NCI-H2107 (cell line): ENCODE data around the gene ACTR6.
"Not testable (repeated sequence)": the region's sequence is repeated elsewhere in the genome, so short reads cannot be mapped to it uniquely, and the experiment has no call there.

ENCODE experiments used
- DNase-seq: peaks from one replicate; lab custom pipeline; 2025; lab: John Stamatoyannopoulos, UW

The ACTR6 gene

DNA sequence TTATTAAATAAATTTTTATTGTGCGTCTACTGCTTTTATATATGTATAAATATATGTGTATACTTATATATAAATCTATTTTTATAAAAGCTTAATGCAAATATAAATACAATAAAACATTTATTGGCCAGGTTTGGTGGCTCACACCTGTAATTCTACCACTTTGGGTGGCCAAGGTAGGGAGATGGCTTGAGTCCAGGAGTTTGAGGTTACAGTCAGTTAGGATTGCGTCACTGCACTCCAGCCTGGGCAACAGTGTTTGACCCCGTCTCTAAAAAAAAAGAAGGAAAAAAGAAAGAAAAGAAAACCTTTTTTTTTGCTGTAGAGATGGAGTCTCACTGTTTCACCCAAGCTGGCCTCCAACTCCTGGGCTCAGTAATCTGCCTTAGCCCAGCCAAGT lies 20.9 kb downstream of the ACTR6 start:
- DNase-seq: no peak

DNA sequence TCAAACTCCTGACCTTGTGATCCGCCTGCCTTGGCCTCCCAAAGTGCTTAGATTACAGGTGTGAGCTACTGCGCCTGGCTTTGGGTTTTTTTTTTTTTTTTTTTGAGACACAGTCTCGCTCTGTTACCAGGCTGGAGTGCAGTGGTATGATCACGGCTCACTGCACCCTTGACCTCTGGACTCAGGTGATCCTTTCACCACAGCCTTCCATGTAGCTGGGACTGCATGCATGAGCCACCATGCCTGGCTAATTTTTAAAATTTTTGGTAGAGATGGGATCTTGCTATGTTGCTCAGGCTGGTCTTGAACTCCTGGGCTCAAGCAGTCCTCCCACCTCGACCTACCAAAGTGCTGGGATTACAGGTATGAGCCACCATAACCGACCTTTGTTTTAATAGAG lies 21.6 kb downstream of the ACTR6 start:
- DNase-seq: not testable (repeated sequence)

DNA sequence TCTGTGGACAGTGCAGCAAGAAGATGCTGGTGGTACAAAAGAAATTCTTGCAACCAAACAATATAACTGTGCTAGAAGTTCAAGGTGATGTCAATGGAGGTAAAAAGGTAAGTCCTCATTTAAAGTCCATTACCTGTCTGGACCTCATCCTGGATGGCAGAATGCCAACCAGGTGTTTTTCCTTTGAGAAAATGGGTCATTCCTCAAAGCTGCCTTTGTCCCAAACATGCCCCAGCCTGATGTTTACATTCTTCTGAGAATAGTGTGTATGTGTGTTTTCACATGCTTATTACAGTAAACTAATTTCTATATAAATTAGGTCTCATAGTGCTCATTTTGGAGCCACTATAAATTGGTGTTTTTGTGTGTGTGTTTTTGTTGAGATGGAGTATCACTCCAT lies 24.9 kb downstream of the ACTR6 start:
- no peak for DNase-seq

DNA sequence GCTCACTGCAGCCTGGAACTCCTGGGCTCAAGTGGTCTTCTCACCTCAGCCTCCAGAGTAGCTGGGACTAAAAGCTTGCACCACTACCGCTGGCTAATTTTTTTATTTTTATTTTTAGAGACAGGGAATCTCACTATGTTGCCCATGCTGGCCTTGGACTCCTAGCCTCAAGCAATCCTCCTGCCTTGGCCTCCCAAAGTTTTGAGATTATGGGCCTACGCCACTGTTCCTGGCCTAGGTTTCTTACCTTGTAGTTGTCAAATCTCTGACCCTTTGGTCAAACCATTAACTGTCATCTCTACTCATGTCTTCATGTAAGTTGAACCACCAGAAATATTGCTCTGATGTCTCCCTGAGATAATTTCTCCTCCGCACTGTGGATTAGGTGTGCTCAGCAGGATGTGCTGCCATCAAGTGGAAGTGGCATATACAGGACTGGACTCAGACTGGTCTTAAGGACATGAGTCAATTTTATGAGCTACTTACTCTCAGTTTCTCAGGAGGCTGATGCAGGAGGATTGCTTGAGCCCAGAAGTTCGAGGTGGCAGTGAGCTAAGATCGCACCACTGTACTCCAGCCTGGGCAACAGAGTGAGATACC lies 28.5 kb downstream of the ACTR6 start:
- DNase-seq: no peak

DNA sequence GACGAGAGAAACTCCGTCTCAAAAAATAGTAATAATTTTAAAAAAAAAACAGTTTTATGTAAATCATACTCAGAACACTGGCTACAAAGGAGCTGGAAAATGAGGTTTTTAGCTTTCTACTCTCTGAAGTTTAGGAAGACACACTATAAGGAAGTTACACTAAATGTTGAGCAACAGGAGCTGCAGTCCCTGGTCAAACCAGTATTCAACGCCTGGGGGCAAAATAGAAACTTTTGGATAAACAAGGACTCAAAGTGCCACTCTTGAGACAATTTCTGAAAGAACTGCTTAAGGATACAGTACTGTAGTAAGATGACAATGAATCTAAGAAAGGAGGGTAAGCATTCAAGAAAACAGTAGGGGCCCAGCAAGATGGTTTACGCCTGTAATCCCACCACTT lies 29.3 kb downstream of the ACTR6 start:
- no peak for DNase-seq

DNA sequence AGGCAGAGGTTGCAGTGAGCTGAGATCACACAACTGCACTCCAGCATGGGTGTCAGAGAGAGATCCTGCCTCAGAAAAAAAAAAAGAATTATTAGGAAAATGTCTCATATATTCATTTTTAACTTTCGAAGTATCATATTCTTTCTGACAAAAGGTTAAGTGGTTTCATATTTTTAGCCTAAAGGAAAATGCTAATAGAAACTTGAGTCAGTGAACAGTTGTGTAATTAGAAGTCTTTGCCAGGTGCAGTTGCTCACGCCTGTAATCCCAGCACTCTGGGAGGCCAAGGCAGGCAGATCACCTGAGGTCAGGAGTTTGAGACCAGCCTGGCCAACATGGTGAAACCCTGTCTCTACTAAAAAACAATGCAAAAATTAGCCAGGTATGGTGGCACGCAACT lies 31.3 kb downstream of the ACTR6 start:
- not testable (repeated sequence) for DNase-seq

DNA sequence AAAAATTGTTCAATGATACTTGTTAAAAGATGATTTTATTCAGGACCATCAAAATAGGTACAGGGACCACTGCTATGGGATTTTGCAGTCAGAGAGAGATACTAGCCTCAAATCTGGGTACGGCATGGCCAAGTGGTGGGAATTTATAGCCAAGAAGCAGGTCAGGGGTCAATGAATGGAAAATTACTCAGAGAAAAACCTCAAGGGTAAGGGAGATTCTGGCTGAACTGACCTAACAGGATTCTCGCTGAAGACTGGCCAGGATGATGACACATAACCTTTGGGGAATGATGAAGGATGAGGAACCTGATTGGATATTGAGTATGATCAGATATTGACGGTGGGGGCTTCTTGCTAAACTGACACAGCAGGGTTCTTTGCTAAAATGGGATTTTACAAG lies 33.6 kb downstream of the ACTR6 start:
- DNase-seq: no peak

DNA sequence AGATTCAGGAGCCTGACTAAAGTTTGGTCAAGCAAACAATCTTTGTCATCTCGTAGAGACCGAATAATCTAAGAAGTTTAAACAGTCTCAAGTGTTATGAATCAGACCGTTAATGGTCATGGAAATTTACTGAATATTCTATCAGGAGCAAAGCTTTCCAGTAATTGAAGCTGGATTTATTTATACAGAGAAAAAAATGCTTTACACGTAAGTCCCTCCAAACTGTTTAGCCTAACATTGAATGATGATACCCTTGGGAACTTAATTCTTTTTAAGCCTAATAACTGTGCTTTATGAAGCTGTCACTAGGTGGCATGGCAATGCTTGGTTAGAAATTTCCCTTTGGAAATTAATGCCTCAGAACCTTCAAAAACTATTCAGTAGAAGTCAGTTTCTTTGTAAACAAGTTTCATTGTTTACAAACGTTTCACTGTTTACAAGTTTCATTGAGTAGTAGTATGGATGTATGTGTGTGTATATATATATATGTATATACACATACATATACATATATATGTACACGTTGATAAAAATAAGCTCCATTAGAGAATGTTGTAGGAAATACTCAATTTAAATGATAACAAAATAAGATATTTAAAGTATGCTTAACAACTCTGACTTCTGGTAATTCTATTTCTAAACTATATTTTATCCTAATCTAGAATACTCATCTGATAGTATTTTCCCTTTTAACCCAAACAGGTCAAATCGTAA lies 34.1 kb downstream of the ACTR6 start:
- DNase-seq: peak; percentile 36

DNA sequence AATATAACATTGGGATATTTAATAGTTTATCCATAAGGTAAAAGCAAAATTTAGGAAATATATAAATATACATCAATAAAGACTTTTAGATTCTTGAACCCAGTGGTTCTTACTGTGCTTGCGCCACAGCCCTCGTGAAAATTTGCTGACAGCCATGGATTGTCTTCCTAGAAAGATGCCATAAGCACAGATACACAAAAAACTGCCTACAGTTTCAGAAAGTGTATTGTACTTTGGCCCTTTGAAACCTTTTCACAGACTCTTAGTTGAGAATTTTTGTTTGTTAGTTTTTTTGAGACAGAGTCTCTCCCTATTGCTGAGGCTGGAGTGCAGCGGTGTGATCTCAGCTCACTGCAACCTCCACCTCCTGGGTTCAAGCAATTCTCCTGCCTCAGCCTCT lies 38.2 kb downstream of the ACTR6 start:
- DNase-seq: no peak

DNA sequence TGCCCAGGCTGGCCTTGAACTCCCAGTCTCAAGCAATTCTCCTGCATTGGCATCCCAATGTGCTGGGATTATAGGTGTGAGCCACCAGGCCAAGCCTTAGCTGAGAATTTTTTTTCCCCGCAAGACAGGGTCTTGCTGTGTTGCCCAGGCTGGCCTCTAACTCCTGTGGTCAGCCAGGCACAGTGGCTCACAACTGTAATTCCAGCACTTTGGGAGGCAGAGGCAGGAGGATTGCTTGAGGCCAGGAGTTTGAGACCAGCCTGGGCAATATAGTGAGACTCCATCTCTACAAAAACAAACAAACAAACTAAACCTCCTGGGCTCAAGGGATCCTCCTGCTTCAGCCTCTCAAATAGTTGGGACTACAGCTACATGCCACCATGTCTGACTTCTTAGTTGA lies 39.0 kb downstream of the ACTR6 start:
- DNase-seq: no peak

DNA sequence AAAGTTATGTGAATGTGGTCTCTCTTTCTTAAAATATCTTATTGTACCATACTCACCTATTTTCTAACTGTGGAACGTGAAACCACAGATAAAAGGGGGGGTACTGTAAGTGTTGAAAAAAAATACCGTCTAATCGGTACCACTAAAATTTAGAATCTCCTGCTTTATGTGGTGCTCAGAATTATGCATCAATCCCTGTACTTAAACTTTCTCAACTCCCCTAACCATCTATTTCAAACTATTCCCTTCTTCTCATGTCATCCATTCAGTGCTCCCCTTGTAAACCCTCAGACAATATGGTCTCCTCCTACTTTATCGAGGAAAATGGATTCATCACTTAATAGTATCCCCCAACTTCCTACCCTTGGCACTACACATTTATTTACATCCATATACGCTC lies 42.5 kb downstream of the ACTR6 start:
- DNase-seq: no peak

DNA sequence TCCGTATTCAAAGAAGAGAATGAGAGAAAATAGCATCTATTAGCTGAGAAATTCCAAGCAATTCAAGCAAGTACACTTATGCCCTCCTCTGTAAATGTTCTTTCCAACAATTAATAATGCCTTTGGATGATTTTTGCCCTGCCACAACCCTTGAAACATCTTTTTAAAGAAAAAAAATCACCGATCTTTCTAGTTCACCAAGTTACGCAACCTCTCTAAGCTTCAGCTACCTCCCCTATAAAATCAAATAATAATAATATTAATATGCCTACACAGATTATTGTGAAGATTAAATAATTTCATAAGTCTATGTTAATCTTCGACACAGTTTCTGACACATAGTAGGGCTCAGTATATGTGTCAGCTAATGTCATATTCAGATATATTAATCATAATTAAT lies 47.1 kb downstream of the ACTR6 start:
- DNase-seq: no peak

DNA sequence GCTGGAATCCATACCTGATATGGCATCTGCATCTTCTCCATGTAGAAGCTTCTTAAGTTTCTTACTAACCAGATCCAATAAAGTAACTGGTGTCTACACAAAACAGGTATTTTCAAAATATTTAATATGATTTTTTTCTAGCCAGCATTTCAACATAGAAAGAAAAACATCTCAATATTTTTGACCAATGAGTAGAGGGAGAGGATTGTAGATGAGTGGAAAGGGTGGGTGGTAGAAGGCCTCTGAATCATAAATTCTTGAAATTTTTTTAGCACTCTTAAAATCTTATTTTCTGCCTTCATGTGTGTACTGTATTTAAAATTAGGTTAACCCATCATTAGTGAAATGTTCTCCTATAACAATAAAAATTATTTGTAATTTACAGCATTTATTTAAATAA lies 48.3 kb downstream of the ACTR6 start:
- no peak for DNase-seq

DNA sequence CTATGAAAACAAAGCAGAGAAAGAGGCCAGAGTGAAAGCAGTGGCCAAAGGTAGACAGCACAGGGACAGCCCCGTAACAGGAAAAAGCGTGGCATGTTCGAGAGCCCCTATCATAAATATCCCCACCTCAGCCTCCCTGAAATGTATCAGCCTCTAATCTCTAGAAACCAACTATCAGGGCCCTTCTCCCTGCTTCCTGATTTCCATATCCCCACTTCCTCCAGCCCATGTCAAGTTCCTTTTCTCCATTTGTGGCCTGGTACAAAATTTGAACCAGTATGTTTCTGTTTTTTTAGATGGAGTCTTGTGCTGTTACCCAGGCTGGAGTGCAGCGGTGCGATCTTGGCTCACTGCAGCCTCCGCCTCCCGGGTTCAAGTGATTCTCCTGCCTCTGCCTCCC lies 49.3 kb downstream of the ACTR6 start:
- DNase-seq: no peak

DNA sequence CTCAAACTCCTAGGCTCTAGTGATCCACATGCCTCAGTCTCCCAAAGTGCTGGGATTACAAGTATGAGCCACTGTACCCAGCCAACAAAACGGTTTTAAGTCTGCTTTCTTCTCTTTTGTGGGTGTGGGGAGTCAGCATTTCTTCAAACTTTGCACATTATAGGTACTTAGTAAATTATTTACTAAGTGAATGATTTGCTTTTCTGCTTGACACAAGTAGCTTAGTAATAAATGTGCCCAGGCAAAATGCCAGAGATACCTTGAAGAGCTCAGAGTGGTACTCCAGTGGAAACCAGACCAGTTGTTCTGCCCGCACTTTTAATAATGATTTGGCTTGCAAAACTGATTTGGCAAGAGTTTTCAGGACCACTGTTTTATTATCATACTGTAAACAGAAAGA lies 51.3 kb downstream of the ACTR6 start:
- DNase-seq: peak; percentile 38

DNA sequence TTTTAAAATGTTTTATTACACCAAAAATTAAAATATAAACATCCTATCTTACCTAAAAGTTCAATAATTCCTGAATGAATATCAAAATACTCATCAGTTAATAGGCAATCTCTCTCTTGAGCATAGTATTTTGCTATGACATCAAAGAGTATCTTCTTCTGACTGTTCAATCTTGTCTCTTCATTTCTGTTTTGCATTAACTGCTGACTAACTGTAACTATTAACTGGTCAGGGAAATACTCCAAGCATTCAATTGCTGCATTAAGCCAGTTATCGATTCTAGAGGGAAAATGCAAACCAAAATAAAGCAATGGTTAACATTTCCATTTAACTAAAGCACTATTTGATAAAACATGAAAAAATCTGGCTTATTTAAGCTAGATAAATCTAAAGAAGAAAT lies 52.8 kb downstream of the ACTR6 start:
- DNase-seq: no peak

DNA sequence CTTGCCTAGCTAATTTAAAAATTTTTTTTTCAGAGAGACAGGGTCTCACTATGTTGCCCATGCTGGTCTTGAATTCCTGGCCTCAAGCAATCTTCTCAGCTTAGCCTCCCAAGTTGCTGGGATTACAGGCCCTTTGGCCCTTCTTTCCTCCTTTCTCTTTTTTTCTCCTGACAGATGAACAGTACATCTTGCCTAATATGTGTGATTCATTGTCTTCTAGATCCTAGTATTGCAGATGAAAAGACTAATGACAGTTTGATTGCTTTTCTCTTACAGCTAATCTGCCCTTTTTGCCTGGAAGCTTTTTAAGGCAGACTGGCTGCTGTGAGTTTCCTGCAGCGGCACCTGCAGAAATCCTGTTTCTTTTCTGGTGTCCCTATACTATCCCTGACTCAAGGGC lies 54.3 kb downstream of the ACTR6 start:
- no peak for DNase-seq

DNA sequence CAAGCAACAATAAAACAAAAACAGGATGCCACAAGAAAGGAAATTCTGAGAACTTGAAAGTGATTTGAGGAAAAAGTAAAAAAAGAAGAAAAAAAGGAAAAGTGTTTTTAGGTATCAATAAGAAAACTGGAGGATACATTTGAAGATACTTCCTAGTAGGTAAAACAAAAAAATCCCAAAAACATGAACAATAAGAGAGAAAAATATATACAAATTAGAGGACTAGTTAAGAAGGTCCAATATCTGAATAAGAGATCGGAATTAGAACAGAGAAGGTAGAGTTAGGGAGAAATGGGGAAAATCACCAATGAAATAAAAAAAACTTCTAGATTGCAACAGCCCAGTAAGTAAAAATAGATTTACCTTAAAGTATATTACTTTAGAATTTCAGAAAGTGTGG lies 57.5 kb downstream of the ACTR6 start:
- no peak for DNase-seq

DNA sequence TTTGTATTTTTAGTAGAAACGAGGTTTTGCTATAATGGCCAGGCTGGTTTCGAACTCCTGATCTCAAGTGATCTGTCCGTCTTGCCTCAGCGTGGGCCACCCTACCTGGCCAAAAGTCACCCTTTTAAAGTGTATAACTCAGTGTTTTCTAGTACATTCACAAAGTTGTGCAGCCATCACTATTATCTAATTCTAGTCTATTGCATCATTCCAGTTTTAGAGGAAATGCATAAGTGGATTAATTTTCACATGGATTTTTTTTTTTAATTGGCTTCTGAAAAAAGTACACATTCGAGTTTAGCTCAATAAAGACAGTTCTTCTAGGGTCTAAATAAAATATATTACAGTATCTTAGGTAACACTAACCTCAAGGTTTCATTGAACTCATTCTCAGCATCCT lies 62.5 kb downstream of the ACTR6 start:
- no peak for DNase-seq

DNA sequence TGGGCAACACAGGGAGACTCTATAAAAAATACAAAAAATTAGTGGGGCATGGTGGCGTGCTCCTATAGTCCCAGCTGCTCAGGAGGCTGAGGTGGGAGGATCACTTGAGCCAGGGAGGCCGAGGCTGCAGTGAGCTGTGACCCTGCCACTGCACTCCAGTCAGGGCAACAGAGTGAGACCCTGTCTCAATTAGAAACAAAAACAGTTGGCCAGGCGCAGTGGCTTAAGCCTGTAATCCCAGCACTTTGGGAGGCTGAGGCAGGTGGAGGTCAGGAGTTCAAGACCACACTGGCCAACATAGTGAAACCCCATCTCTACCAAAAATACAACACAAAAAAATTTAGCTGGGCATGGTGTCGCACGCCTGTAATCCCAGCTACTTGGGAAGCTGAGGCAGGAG lies 64.5 kb downstream of the ACTR6 start:
- not testable (repeated sequence) for DNase-seq

DNA sequence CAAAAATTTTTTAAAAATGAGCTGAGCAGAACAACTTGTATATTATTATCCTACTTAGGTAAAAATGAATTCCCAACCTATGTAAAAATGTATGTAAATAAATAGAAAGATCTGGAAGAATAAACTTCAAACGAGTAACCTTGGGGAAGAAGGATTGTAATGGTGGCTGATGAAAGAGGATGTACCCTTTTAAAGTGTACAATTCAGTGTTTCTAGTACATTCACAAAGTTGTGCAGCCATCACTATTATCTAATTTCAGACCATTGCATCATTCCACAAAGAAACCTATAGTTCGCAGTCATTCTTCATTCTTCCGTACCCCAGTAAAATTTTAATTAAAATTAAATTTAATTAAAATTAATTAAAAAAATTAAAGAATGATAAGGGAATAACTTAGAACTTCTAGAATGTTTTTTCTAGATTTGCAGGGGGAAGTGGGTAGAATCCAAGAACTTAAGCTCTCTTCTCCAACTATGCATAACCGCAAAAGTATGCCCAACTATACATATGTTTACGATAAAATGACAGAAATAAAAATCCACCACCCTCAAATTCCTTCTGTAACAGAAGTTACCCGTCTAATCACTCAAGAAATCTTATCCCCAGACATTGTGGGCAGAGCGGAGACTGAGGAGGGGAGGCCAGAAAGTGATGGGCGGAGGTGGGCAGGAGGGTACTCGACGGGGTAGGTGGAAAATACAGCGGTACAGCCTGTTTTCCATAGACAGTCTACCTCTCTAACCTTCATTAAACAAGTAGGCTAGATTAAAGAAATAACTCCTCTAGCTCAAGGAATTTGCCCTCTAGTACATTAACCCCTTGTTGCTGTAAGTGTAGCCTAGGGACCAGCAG lies 65.3 kb downstream of the ACTR6 start:
- DNase-seq: no peak

DNA sequence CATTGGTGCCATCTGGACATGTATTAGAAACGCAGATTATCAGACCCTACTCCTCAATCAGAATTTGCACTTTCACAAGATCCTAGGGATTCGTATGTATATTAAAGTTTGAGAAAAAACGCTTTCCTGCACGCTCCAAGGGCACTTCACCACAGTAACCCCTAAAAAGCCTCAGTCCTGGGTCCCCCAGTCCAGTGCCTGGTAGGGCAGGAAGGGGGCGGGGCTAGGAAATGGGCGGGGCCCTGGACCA lies 65.9 kb downstream of the ACTR6 start:
- DNase-seq: no peak

DNA sequence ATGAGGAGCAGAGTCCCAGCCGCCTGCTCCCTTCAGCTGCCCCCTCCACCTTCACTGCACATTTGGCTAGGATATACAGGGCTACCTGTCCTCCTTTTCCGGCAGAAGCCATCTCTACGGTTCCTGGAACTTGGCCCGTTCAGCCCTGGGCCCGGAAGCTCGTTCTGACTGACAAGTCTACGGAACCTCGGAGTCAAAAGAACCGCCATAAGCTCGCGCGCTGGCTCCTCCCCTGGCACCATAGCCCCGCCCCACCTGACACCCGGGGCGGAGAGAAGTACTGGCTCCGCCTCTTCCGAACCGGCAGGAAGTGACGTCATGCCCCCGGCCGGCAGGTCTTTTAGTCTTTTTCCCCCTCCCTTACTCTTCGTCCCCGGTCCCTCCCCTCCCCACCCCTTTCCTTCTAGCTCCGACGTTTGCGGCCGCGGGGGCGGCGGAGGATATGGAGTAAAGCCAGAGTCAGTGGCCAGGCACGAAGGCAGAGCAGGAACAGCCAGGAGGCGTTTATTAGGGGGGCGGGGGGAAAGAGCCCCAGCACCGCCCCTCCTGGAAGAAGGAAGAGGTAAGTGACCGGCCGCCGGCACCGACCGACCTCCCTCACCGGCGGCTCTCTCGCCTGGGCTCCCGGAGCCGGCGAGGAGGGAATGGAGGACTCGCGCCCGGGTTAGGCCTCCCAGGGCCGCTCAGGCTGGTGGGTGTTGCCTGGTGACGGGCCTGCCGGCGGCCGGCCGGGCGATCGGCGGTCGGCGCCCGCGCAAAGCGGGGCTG lies 66.4 kb downstream of the ACTR6 start, which contains the start of the genes DEPDC4 and SCYL2:
Gene DEPDC4 (minus strand): TSS at position 245 of the 768 bp plus-strand sequence. CDS start 3 bp downstream, at position 242.
Gene SCYL2 (plus strand): TSS at position 343 of the 768 bp plus-strand sequence. CDS start 15,794 bp downstream, outside the sequence.
- peak; percentile 90 for DNase-seq
